SKM-1 (cell line): ENCODE data around the gene SLC22A15.
A peak's percentile ranks its signal among the peaks of the same experiment; 100 is the strongest.
"Not testable (repeated sequence)": the region's sequence is repeated elsewhere in the genome, so short reads cannot be mapped to it uniquely, and the experiment has no call there.

Experiments
- DNase-seq: peaks from one replicate; lab custom pipeline; 2025; ENCODE audit not compliant: unreplicated experiment; lab: John Stamatoyannopoulos, UW

SLC22A15 gene

GRCh38 chr1:115980998-115981993 lies 5.0 kb downstream of the SLC22A15 start:
- peak; percentile 22 for DNase-seq

GRCh38 chr1:115982400-115982799 lies 6.1 kb downstream of the SLC22A15 start:
- DNase-seq = peak; percentile 48

- no peak for DNase-seq
Observed at GRCh38 chr1:115983584-115983983, 7.3 kb downstream of the SLC22A15 start.

- DNase-seq = no peak
Observed at GRCh38 chr1:115987623-115988022, 11.3 kb downstream of the SLC22A15 start.

GRCh38 chr1:115988953-115989352 lies 12.6 kb downstream of the SLC22A15 start:
- DNase-seq = no peak

GRCh38 chr1:115989699-115990098 lies 13.4 kb downstream of the SLC22A15 start:
- no peak for DNase-seq

- DNase-seq = no peak
Observed at GRCh38 chr1:115991909-115992308, 15.6 kb downstream of the SLC22A15 start.

- DNase-seq = not testable (repeated sequence)
Observed at GRCh38 chr1:115997921-115998320, 21.6 kb downstream of the SLC22A15 start.

- no peak for DNase-seq
Observed at GRCh38 chr1:116001739-116002487, 25.6 kb downstream of the SLC22A15 start.

- no peak for DNase-seq
Observed at GRCh38 chr1:116002781-116003420, 26.6 kb downstream of the SLC22A15 start.

GRCh38 chr1:116003823-116004222 lies 27.5 kb downstream of the SLC22A15 start:
- no peak for DNase-seq

GRCh38 chr1:116006486-116006964 lies 30.2 kb downstream of the SLC22A15 start:
- DNase-seq = no peak

- DNase-seq = no peak
Observed at GRCh38 chr1:116008656-116009390, 32.5 kb downstream of the SLC22A15 start.

GRCh38 chr1:116012716-116013115 lies 36.4 kb downstream of the SLC22A15 start:
- no peak for DNase-seq

GRCh38 chr1:116015679-116016078 lies 39.4 kb downstream of the SLC22A15 start:
- DNase-seq = no peak

- no peak for DNase-seq
Observed at GRCh38 chr1:116018007-116018406, 41.7 kb downstream of the SLC22A15 start.

- no peak for DNase-seq
Observed at GRCh38 chr1:116019653-116020253, 43.4 kb downstream of the SLC22A15 start.

- DNase-seq = peak; percentile 18
Observed at GRCh38 chr1:116020668-116021272, 44.5 kb downstream of the SLC22A15 start.

- no peak for DNase-seq
Observed at GRCh38 chr1:116024626-116025025, 48.3 kb downstream of the SLC22A15 start.

- no peak for DNase-seq
Observed at GRCh38 chr1:116026631-116027030, 50.3 kb downstream of the SLC22A15 start.
